MM.1S (cell line): ENCODE data around the gene LRRC14B.

ENCODE experiments used
- DNase-seq: peaks from one replicate; pipeline ENCODE4 v3.0.0-alpha.2; 2015
- H2AFZ ChIP-seq: fragments of 300-600 bp; sonication (generic); 2 replicates; pipeline ENCODE4 v1.6.0; 2016; ENCODE audit warnings: antibody characterized with exemption, low read length
- H3F3A ChIP-seq: fragments of 300-600 bp; sonication (generic); 2 replicates; pipeline ENCODE4 v1.6.1; 2016; ENCODE audit warnings: mild to moderate bottlenecking, antibody characterized with exemption, low read length, moderate library complexity, mixed read lengths; ENCODE audit not compliant: insufficient read depth
- H3K27ac ChIP-seq: fragments of 300-600 bp; sonication (generic); 2 replicates; pipeline ENCODE4 v1.5.1; 2016; ENCODE audit warnings: mild to moderate bottlenecking, low read length
- H3K27me3 ChIP-seq: fragments of 300-600 bp; sonication (generic); replicated peaks from 2 replicates; pipeline ENCODE4 v1.6.0; 2016; ENCODE audit warnings: low read length; ENCODE audit not compliant: insufficient read depth
- H3K36me3 ChIP-seq: fragments of 300-600 bp; sonication (generic); replicated peaks from 2 replicates; pipeline ENCODE4 v1.6.1; 2016; ENCODE audit warnings: mild to moderate bottlenecking, low read length, mixed read lengths; ENCODE audit not compliant: insufficient read depth
- H3K4me1 ChIP-seq: fragments of 300-600 bp; sonication (generic); 2 replicates; pipeline ENCODE4 v1.6.1; 2016; ENCODE audit warnings: low read length, mixed read lengths
- H3K4me2 ChIP-seq: fragments of 300-600 bp; sonication (generic); 2 replicates; pipeline ENCODE4 v1.6.0; 2016; ENCODE audit warnings: low read depth, low read length
- H3K4me3 ChIP-seq: fragments of 300-600 bp; sonication (generic); 2 replicates; pipeline ENCODE4 v1.5.1; 2016; ENCODE audit warnings: low read length, mixed read lengths
- H3K79me2 ChIP-seq: fragments of 300-600 bp; sonication (generic); 2 replicates; pipeline ENCODE4 v1.6.1; 2016; ENCODE audit warnings: mixed run types, low read length, mixed read lengths
- H3K9ac ChIP-seq: fragments of 300-600 bp; sonication (generic); 2 replicates; pipeline ENCODE4 v1.6.1; 2016; ENCODE audit warnings: low read length, mixed read lengths
- H3K9me2 ChIP-seq: fragments of 300-600 bp; sonication (generic); replicated peaks from 2 replicates; pipeline ENCODE4 v1.6.1; 2016; ENCODE audit warnings: mild to moderate bottlenecking, low read length, mixed read lengths; ENCODE audit not compliant: insufficient read depth
- H3K9me3 ChIP-seq: fragments of 300-600 bp; sonication (generic); replicated peaks from 2 replicates; pipeline ENCODE4 v1.6.1; 2016; ENCODE audit warnings: mild to moderate bottlenecking, low read length, mixed read lengths; ENCODE audit not compliant: insufficient read depth
- H4K20me1 ChIP-seq: fragments of 300-600 bp; sonication (generic); 2 replicates; pipeline ENCODE4 v1.6.1; 2016; ENCODE audit warnings: mild to moderate bottlenecking, low read length, moderate library complexity, mixed read lengths; ENCODE audit not compliant: insufficient read depth
- EZH2 ChIP-seq: fragments of 300-600 bp; sonication (generic); optimal IDR thresholded peaks from 2 replicates; pipeline ENCODE3; 2017; ENCODE audit warnings: low read depth, mild to moderate bottlenecking, antibody characterized with exemption, low read length, mixed read lengths
- EZH2phosphoT487 ChIP-seq: fragments of 300-600 bp; sonication (generic); IDR thresholded peaks from 2 replicates; pipeline ENCODE4 v1.6.1; 2018; ENCODE audit warnings: antibody characterized with exemption, low read length
- TF ChIP-seq, protein P1 (sequence below): fragments of 300-600 bp; sonication (generic); IDR thresholded peaks from 2 replicates; pipeline ENCODE4 v1.5.1; 2016; ENCODE audit warnings: antibody characterized with exemption, low read length, mixed read lengths

LRRC14B gene

DNA sequence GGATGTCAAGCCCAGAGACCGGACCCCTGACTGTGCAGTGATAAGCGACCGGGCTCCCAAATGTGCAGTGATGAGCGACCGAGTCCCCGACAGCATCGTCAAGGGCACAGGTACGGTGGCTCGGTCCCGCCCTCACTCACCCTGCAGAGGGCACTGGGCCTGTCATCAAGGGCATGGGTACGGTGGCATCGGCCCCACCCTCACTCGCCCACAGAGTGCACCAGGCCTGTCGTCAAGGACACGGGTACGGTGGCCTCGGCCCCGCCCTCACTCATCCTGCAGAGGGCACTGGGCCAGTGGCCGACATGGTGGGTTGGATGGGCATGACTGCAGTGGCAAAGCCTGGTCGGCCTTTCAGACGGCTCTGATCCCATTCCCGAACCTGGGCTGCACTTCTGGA is 9.7 kb upstream of the LRRC14B start:
- H3K27me3 ChIP-seq = peaks cover 23% of the 10 kb centered on the region
- no peaks in the 10 kb centered on the region for H3K79me2 ChIP-seq
- H3K36me3 ChIP-seq = no peaks in the 10 kb centered on the region

DNA sequence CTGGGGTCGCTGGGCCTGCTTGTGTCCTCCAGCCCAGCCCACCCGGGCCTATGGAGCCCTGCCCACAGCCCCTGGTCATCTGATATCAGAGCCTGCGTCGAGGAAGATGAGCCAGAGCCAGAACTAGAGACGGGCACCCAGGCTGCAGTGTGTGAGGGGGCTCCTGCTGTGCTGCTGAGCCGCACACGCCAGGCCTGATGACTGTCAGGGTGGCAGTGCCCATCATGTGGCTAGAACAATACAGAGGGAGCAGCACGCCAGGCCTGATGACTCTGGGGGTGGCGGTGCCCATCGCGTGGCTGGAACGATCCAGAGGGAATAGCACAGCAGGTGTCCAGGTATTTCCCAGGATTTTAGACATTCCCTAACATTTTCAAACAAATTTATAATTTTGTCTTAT is 9.2 kb upstream of the LRRC14B start:
- H3K9me2 ChIP-seq = no peaks in the 10 kb centered on the region
- no peak overlapping the region for H3K27ac ChIP-seq
- H3K36me3 ChIP-seq = no peaks in the 10 kb centered on the region
- H3K79me2 ChIP-seq = no peaks in the 10 kb centered on the region
- H4K20me1 ChIP-seq = no peaks in the 10 kb centered on the region
- H2AFZ ChIP-seq = no peak overlapping the region
- no peaks in the 10 kb centered on the region for H3K4me1 ChIP-seq
- no peaks in the 10 kb centered on the region for H3F3A ChIP-seq
- no peak overlapping the region for H3K4me2 ChIP-seq
- no peak overlapping the region for H3K4me3 ChIP-seq
- H3K9ac ChIP-seq = no peak overlapping the region
- peaks cover 20% of the 10 kb centered on the region for H3K27me3 ChIP-seq
- no peak for DNase-seq
- H3K9me3 ChIP-seq = no peaks in the 10 kb centered on the region
- TF ChIP-seq, protein P1, sequence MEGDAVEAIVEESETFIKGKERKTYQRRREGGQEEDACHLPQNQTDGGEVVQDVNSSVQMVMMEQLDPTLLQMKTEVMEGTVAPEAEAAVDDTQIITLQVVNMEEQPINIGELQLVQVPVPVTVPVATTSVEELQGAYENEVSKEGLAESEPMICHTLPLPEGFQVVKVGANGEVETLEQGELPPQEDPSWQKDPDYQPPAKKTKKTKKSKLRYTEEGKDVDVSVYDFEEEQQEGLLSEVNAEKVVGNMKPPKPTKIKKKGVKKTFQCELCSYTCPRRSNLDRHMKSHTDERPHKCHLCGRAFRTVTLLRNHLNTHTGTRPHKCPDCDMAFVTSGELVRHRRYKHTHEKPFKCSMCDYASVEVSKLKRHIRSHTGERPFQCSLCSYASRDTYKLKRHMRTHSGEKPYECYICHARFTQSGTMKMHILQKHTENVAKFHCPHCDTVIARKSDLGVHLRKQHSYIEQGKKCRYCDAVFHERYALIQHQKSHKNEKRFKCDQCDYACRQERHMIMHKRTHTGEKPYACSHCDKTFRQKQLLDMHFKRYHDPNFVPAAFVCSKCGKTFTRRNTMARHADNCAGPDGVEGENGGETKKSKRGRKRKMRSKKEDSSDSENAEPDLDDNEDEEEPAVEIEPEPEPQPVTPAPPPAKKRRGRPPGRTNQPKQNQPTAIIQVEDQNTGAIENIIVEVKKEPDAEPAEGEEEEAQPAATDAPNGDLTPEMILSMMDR = no peak

More for the DNA sequence above, 9.7 kb upstream of the LRRC14B start:
- DNase-seq = no peak
- H3K27ac ChIP-seq = no peak overlapping the region
- no peak overlapping the region for H2AFZ ChIP-seq
- TF ChIP-seq, protein P1 = no peak
- TF ChIP-seq EZH2 (no peak), EZH2phosphoT487 (no peak)
- no peaks in the 10 kb centered on the region for H4K20me1 ChIP-seq
- H3K4me1 ChIP-seq = no peaks in the 10 kb centered on the region
- no peaks in the 10 kb centered on the region for H3F3A ChIP-seq
- no peaks in the 10 kb centered on the region for H3K9me2 ChIP-seq
- no peak overlapping the region for H3K9ac ChIP-seq
- no peak overlapping the region for H3K4me2 ChIP-seq
- H3K4me3 ChIP-seq = no peak overlapping the region
- H3K9me3 ChIP-seq = no peaks in the 10 kb centered on the region

DNA sequence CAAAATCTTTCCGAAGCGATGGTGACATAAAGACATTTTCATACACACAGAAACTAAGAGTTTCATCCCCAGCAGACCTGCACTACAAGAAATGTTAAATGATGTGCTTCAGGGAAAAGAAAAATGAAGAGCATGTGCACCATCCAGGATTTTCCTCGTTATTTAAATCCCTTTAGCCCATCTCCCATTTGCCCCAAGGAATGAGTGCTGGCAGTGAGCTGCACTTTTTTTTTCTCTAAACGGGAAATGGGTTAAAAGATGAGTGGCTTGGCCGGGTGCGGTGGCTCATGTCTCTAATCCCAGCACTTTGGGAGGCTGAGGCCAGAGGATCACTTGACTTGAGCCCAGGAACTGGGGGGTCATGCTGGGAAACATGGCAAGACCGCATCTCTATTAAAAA is 6.8 kb upstream of the LRRC14B start:
- no peaks in the 10 kb centered on the region for H4K20me1 ChIP-seq
- H3K27ac ChIP-seq = no peak overlapping the region
- H3K4me1 ChIP-seq = peaks cover 15% of the 10 kb centered on the region
- TF ChIP-seq EZH2 (no peak), EZH2phosphoT487 (no peak)
- TF ChIP-seq, protein P1 = no peak
- H2AFZ ChIP-seq = no peak overlapping the region
- no peak overlapping the region for H3K4me3 ChIP-seq
- H3K27me3 ChIP-seq = 0 out of 2 replicates have a peak, but pooled peaks cover 4% of the 10 kb centered on the region
- H3K9ac ChIP-seq = no peak overlapping the region
- H3K79me2 ChIP-seq = peaks cover 9% of the 10 kb centered on the region
- H3F3A ChIP-seq = peaks cover 3% of the 10 kb centered on the region; the same call in 1 of the 2 replicates
- no peaks in the 10 kb centered on the region for H3K9me2 ChIP-seq
- no peak overlapping the region for H3K4me2 ChIP-seq
- H3K36me3 ChIP-seq = no peaks in the 10 kb centered on the region
- DNase-seq = no peak
- H3K9me3 ChIP-seq = no peaks in the 10 kb centered on the region
